IMR-90 (cell line): Measurements from ENCODE around the gene SAMD8. TPM values are rescaled to one million over a fixed set of nuclear protein-coding genes. Genes with fewer than 3 reads are reported as not detected.

Experiments
- ATAC-seq: fragments of 200-7000 bp; cut with Tn5 transposase; 2 replicates; pipeline ENCODE4 v1.9.1; 2020; ENCODE audit warnings: low read depth, mild to moderate bottlenecking, moderate library complexity
- BruUV-seq: library from RNA; stranded (reverse); fragments of 400-500 nt; replicated peaks from 2 replicates; lab custom pipeline; 2021; lab: Mats Ljungman, UMichigan
- CTCF ChIA-PET: fragments of 300-600 bp; formaldehyde crosslinking; extraction: SDS; loops from one replicate; lab custom pipeline; 2021; ENCODE audit warnings: antibody characterized with exemption; lab: Yijun Ruan, JAX
- POLR2A ChIA-PET: fragments of 300-600 bp; sonication (Branson Sonifier 250); formaldehyde crosslinking; loops from one replicate; lab custom pipeline; 2022; ENCODE audit warnings: antibody characterized with exemption; ENCODE audit not compliant: unreplicated experiment; lab: Charles Lee
- DNase-seq: peaks from one replicate; pipeline ENCODE4 v3.0.0; 2013
- H2AFZ ChIP-seq: replicated peaks from 2 replicates; pipeline ENCODE3; 2013; ENCODE audit warnings: low read length, mild to moderate bottlenecking; ENCODE audit not compliant: poor library complexity
- H2AK5ac ChIP-seq: 2 replicates; pipeline ENCODE4 v1.6.1; 2013; ENCODE audit warnings: low read depth, low read length, inconsistent platforms
- H2AK9ac ChIP-seq: replicated peaks from 2 replicates; pipeline ENCODE3; 2013; ENCODE audit warnings: mild to moderate bottlenecking, low read depth, low read length, moderate library complexity; ENCODE audit not compliant: poor library complexity
- H2BK120ac ChIP-seq: 2 replicates; pipeline ENCODE4 v1.6.1; 2013; ENCODE audit warnings: low read depth, low read length, inconsistent platforms
- H2BK15ac ChIP-seq: 3 replicates; pipeline ENCODE4 v1.6.1; 2013; ENCODE audit warnings: low read depth, low read length, inconsistent platforms
- H2BK20ac ChIP-seq: 2 replicates; pipeline ENCODE4 v1.6.1; 2013; ENCODE audit warnings: low read depth, mild to moderate bottlenecking, inconsistent platforms, low read length, moderate library complexity
- H2BK5ac ChIP-seq: 2 replicates; pipeline ENCODE4 v1.6.1; 2013; ENCODE audit warnings: mild to moderate bottlenecking, low read depth, low read length, inconsistent platforms; ENCODE audit not compliant: poor library complexity, severe bottlenecking
- H3K14ac ChIP-seq: replicated peaks from 2 replicates; pipeline ENCODE4 v1.6.1; 2013; ENCODE audit warnings: low read depth, low read length, inconsistent platforms
- H3K18ac ChIP-seq: 2 replicates; pipeline ENCODE4 v1.6.1; 2013; ENCODE audit warnings: low read depth, low read length, control low read depth
- H3K23ac ChIP-seq: 2 replicates; pipeline ENCODE4 v1.6.1; 2013; ENCODE audit warnings: low read depth, low read length, inconsistent platforms
- H3K27ac ChIP-seq: 2 replicates; pipeline ENCODE4 v1.5.1; 2013; ENCODE audit warnings: mild to moderate bottlenecking, control low read depth, low read length; ENCODE audit not compliant: insufficient read depth
- H3K27me3 ChIP-seq: 2 replicates; pipeline ENCODE4 v1.6.1; 2013; ENCODE audit warnings: low read length; ENCODE audit not compliant: control insufficient read depth, insufficient read depth
- H3K36me3 ChIP-seq: 2 replicates; pipeline ENCODE4 v1.6.1; 2013; ENCODE audit warnings: low read length, mixed read lengths; ENCODE audit not compliant: control insufficient read depth, insufficient read depth
- H3K4ac ChIP-seq: 2 replicates; pipeline ENCODE4 v1.6.1; 2013; ENCODE audit warnings: low read depth, low read length, inconsistent platforms
- H3K4me1 ChIP-seq: 2 replicates; pipeline ENCODE4 v1.6.1; 2013; ENCODE audit warnings: low read length, mixed read lengths; ENCODE audit not compliant: control insufficient read depth, insufficient read depth
- H3K4me2 ChIP-seq: 2 replicates; pipeline ENCODE4 v1.6.1; 2013; ENCODE audit warnings: low read depth, mild to moderate bottlenecking, control low read depth, low read length, moderate library complexity
- H3K4me3 ChIP-seq: 2 replicates; pipeline ENCODE4 v1.5.1; 2013; ENCODE audit warnings: low read depth, mild to moderate bottlenecking, control low read depth, low read length, moderate library complexity; ENCODE audit not compliant: insufficient read depth
- H3K56ac ChIP-seq: 2 replicates; pipeline ENCODE4 v1.6.1; 2013; ENCODE audit warnings: low read length, inconsistent platforms; ENCODE audit not compliant: insufficient read depth; ENCODE audit errors: extremely low read depth
- H3K79me1 ChIP-seq, 2 experiments: 2 replicates each; pipeline ENCODE4 v1.6.1; 2013; ENCODE audit warnings: low read length in 2 of 2, inconsistent platforms in 1 of 2, low read depth in 1 of 2
- H3K9ac ChIP-seq: 2 replicates; pipeline ENCODE4 v1.6.1; 2013; ENCODE audit warnings: low read depth, low read length, control low read depth
- H3K9me1 ChIP-seq: 2 replicates; pipeline ENCODE4 v1.6.1; 2013; ENCODE audit warnings: low read length, inconsistent platforms; ENCODE audit not compliant: insufficient read depth
- H3K9me3 ChIP-seq: 2 replicates; pipeline ENCODE4 v1.6.1; 2013; ENCODE audit warnings: low read length; ENCODE audit not compliant: control insufficient read depth, insufficient read depth
- H4K20me1 ChIP-seq: 2 replicates; pipeline ENCODE4 v1.6.1; 2013; ENCODE audit warnings: low read length, inconsistent platforms; ENCODE audit not compliant: insufficient read depth
- H4K5ac ChIP-seq: 2 replicates; pipeline ENCODE4 v1.6.1; 2013; ENCODE audit warnings: mild to moderate bottlenecking, low read depth, low read length, control low read depth
- H4K8ac ChIP-seq, 2 experiments: 2 replicates each; pipeline ENCODE4 v1.6.1; 2013; ENCODE audit warnings: low read depth in 2 of 2, low read length in 2 of 2, control low read depth in 1 of 2, inconsistent platforms in 1 of 2
- H4K91ac ChIP-seq: 2 replicates; pipeline ENCODE4 v1.6.1; 2013; ENCODE audit warnings: low read depth, low read length, inconsistent platforms; ENCODE audit not compliant: insufficient read depth
- BHLHE40 ChIP-seq: fragments of 150-350 bp; IDR thresholded peaks from 2 replicates; pipeline ENCODE4 v1.6.1; 2016; ENCODE audit warnings: mild to moderate bottlenecking, low read depth, low read length
- CEBPB ChIP-seq: IDR thresholded peaks from 2 replicates; pipeline ENCODE4 v1.6.1; 2012; ENCODE audit warnings: low read depth, low read length, improper control_type of control experiment
- CHD1 ChIP-seq: IDR thresholded peaks from 2 replicates; pipeline ENCODE4 v1.6.1; 2012; ENCODE audit warnings: low read depth, low read length, improper control_type of control experiment
- CTCF ChIP-seq: conservative IDR thresholded peaks from 2 replicates; pipeline ENCODE4 v1.5.1; 2012; ENCODE audit warnings: mild to moderate bottlenecking, low read depth, low read length, improper control_type of control experiment
- ELK1 ChIP-seq: fragments of 150-350 bp; IDR thresholded peaks from 2 replicates; pipeline ENCODE4 v1.6.1; 2016; ENCODE audit warnings: low read depth, mild to moderate bottlenecking, low read length, moderate library complexity, borderline replicate concordance
- FOS ChIP-seq: fragments of 150-350 bp; IDR thresholded peaks from 2 replicates; pipeline ENCODE4 v1.6.1; 2016; ENCODE audit warnings: low read depth, low read length
- MAFK ChIP-seq: IDR thresholded peaks from 2 replicates; pipeline ENCODE4 v1.6.1; 2012; ENCODE audit warnings: low read depth, low read length, improper control_type of control experiment
- MAZ ChIP-seq: IDR thresholded peaks from 2 replicates; pipeline ENCODE4 v1.6.1; 2012; ENCODE audit warnings: low read depth, mild to moderate bottlenecking, low read length, improper control_type of control experiment, moderate library complexity, borderline replicate concordance
- MXI1 ChIP-seq: IDR thresholded peaks from 2 replicates; pipeline ENCODE4 v1.6.1; 2012; ENCODE audit warnings: low read depth, mild to moderate bottlenecking, low read length, moderate library complexity, borderline replicate concordance
- NFE2L2 ChIP-seq: fragments of 150-350 bp; IDR thresholded peaks from 2 replicates; pipeline ENCODE4 v1.6.1; 2016; ENCODE audit warnings: low read depth, mild to moderate bottlenecking, low read length
- POLR2A ChIP-seq: IDR thresholded peaks from 2 replicates; pipeline ENCODE4 v1.6.1; 2012; ENCODE audit warnings: mild to moderate bottlenecking, low read depth, low read length
- RAD21 ChIP-seq: IDR thresholded peaks from 2 replicates; pipeline ENCODE4 v1.6.1; 2012; ENCODE audit warnings: low read length, improper control_type of control experiment
- RCOR1 ChIP-seq: IDR thresholded peaks from 2 replicates; pipeline ENCODE4 v1.6.1; 2012; ENCODE audit warnings: mild to moderate bottlenecking, low read length, improper control_type of control experiment; ENCODE audit not compliant: insufficient replicate concordance
- RFX5 ChIP-seq: IDR thresholded peaks from 2 replicates; pipeline ENCODE4 v1.8.0; 2012; ENCODE audit warnings: low read depth, mild to moderate bottlenecking, low read length, moderate library complexity
- SMC3 ChIP-seq: fragments of 150-350 bp; IDR thresholded peaks from 2 replicates; pipeline ENCODE4 v1.6.1; 2016; ENCODE audit warnings: low read depth, mild to moderate bottlenecking, antibody characterized with exemption, low read length, moderate library complexity
- WGBS, 2 experiments: methylation state at CpG; one replicate each; pipeline versions ENCODE4 v1.1.5 to v1.1.7; 2013; ENCODE audit warnings: missing lambda C conversion rate in 2 of 2; ENCODE audit not compliant: insufficient read length in 1 of 2; ENCODE audit errors: extremely low coverage in 2 of 2; 5-methylcytosine and 5-hydroxymethylcytosine counted together
- dilution Hi-C: fragments of 300-500 bp; cut with HindIII; formaldehyde crosslinking; loops from one replicate; pipeline ENCODE4 v1.14.3; 2018; ENCODE audit warnings: low sequenced_read_pairs; ENCODE audit not compliant: unreplicated experiment
- in situ Hi-C: fragments of 300-500 bp; cut with MboI; formaldehyde crosslinking; loops from 3 replicates; pipeline ENCODE4 v1.14.3; 2019; ENCODE audit warnings: low sequenced_read_pairs, inconsistent platforms, mixed read lengths
- intact Hi-C: fragments of 100-400 bp; cut with micrococcal nuclease; formaldehyde crosslinking; loops from 2 replicates; pipeline ENCODE4 v1.10.0; 2022
- polyA plus RNA-seq, 3 experiments: library from polyadenylated mRNA; depleted of rRNA; stranded (reverse); fragments of >200 nt; gene quantifications; 2 replicates each; pipeline ENCODE4 v1.2.3, GENCODE V29; 2012; ENCODE audit warnings: low replicate concordance in 1 of 3
- total RNA-seq: library from RNA; depleted of rRNA; stranded (reverse); fragments of >200 nt; gene quantifications from 2 replicates; pipeline ENCODE4 v1.2.3, GENCODE V29; 2012
- TF ChIP-seq, protein P1 (sequence below): fragments of 150-350 bp; IDR thresholded peaks from 2 replicates; pipeline ENCODE4 v1.6.1; 2017; ENCODE audit warnings: mild to moderate bottlenecking, antibody characterized with exemption, low read length, low read depth

Gene SAMD8
- total and polyA plus RNA-seq, 2 of the 4 experiments (the other 2 are of a cell fraction), result 10.1 to 28.7 TPM

GRCh38 chr10:75176046-75176445 is 64.6 kb downstream of the SAMD8 start:
- Histone ChIP-seq H2AFZ (no peak overlapping the region), H3K36me3 (peaks cover 17% of the 10 kb centered on the region)
- WGBS, 2 experiments, result 80% methylated on average over 2 of the region's 6 CpGs; no CpG with 5 or more reads in 1 of the 2 experiments

More at GRCh38 chr10:75176046-75176445, 64.6 kb downstream of the SAMD8 start:
- Histone ChIP-seq H2BK5ac (no peak overlapping the region), H4K20me1 (0 out of 2 replicates have a peak, but pooled peaks cover 4% of the 10 kb centered on the region), H3K27ac (no peak overlapping the region), H2BK20ac (no peak overlapping the region), H3K14ac (no peak overlapping the region), H3K27me3 (no peaks in the 10 kb centered on the region), H3K23ac (no peak overlapping the region), H3K4me1 (peaks cover 9% of the 10 kb centered on the region), H2BK120ac (no peak overlapping the region), H2AK9ac (no peak overlapping the region), H4K91ac (no peak overlapping the region), H2AK5ac (no peak overlapping the region), H3K9me1 (0 out of 2 replicates have a peak, but pooled peaks cover 2% of the 10 kb centered on the region), H3K9ac (no peak overlapping the region), H4K8ac (no peak overlapping the region), H3K56ac (no peak overlapping the region), H3K4ac (no peak overlapping the region), H3K18ac (no peak overlapping the region), H3K4me2 (no peak overlapping the region), H3K9me3 (no peaks in the 10 kb centered on the region), H3K79me1 (peaks cover 16 to 31% of the 10 kb centered on the region in 2 experiments), H3K4me3 (no peak overlapping the region), H4K5ac (no peak overlapping the region), H2BK15ac (no peak overlapping the region)
- no TSS peak for BruUV-seq
- DNase-seq, result no peak
- no peak for ATAC-seq
- CTCF ChIA-PET, result no interaction called here
- intact Hi-C loops (loop anchor here (5.0 kb wide), 1 partner anchor 49 kb away; no protein-coding TSS in a partner anchor), dilution Hi-C loops (no loop called here), in situ Hi-C loops (no loop called here)
- POLR2A ChIA-PET, result no interaction called here
- TF ChIP-seq ELK1 (no peak), SMC3 (no peak), RCOR1 (no peak), RAD21 (no peak), RFX5 (no peak), NFE2L2 (no peak), CEBPB (no peak), MAFK (no peak), CHD1 (no peak), BHLHE40 (no peak), CTCF (no peak), MXI1 (no peak), MAZ (no peak), POLR2A (no peak), FOS (no peak)
- TF ChIP-seq, protein P1, sequence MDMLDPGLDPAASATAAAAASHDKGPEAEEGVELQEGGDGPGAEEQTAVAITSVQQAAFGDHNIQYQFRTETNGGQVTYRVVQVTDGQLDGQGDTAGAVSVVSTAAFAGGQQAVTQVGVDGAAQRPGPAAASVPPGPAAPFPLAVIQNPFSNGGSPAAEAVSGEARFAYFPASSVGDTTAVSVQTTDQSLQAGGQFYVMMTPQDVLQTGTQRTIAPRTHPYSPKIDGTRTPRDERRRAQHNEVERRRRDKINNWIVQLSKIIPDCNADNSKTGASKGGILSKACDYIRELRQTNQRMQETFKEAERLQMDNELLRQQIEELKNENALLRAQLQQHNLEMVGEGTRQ, result no peak
